ENCODE data around the gene SMIM41.

The SMIM41 gene

GRCh38 chr12:52063082-52063924, 16.2 kb upstream of the SMIM41 start:
- no peak overlapping the region for H3K9ac ChIP-seq
- no peak overlapping the region for H3K4me3 ChIP-seq
- no peaks in the 10 kb centered on the region for H4K20me1 ChIP-seq
- H3K27me3 ChIP-seq, result no peaks in the 10 kb centered on the region
- H3K4me1 ChIP-seq, result peaks cover 11% of the 10 kb centered on the region
- TF ChIP-seq Cebpa-rat (IDR thresholded peaks at IDR 0.05), result no peak
- H3K9me3 ChIP-seq, result no peaks in the 10 kb centered on the region
- peaks cover 22% of the 10 kb centered on the region for H3K36me3 ChIP-seq
- H3K27ac ChIP-seq, result no peak overlapping the region
- H3K4me2 ChIP-seq, result no peak overlapping the region

- no peak overlapping the region for H3K4me2 ChIP-seq
- H4K20me1 ChIP-seq, result no peaks in the 10 kb centered on the region
- no peak for TF ChIP-seq Cebpa-rat (IDR thresholded peaks at IDR 0.05)
These were observed 15.4 kb upstream of the SMIM41 start for GRCh38 chr12:52063981-52064649.

GRCh38 chr12:52066346-52067080, 13.0 kb upstream of the SMIM41 start:
- no peak overlapping the region for H3K27ac ChIP-seq
- TF ChIP-seq Cebpa-rat (IDR thresholded peaks at IDR 0.05), result no peak
- H3K4me3 ChIP-seq, result no peak overlapping the region
- peaks cover 27% of the 10 kb centered on the region for H3K4me1 ChIP-seq
- H3K4me2 ChIP-seq, result peak overlapping the region; percentile 31
- H3K9me3 ChIP-seq, result no peaks in the 10 kb centered on the region
- no peak overlapping the region for H3K9ac ChIP-seq
- H3K36me3 ChIP-seq, result no peaks in the 10 kb centered on the region
- H3K27me3 ChIP-seq, result no peaks in the 10 kb centered on the region
- peaks cover 16% of the 10 kb centered on the region for H4K20me1 ChIP-seq

More at GRCh38 chr12:52063981-52064649, 15.4 kb upstream of the SMIM41 start:
- H3K27ac ChIP-seq, result no peak overlapping the region
- H3K27me3 ChIP-seq, result no peaks in the 10 kb centered on the region
- no peaks in the 10 kb centered on the region for H3K9me3 ChIP-seq
- no peak overlapping the region for H3K9ac ChIP-seq
- H3K36me3 ChIP-seq, result peaks cover 14% of the 10 kb centered on the region
- H3K4me3 ChIP-seq, result no peak overlapping the region
- peaks cover 14% of the 10 kb centered on the region for H3K4me1 ChIP-seq

GRCh38 chr12:52067081-52067374, 12.5 kb upstream of the SMIM41 start:
- peaks cover 21% of the 10 kb centered on the region for H4K20me1 ChIP-seq
- peaks cover 32% of the 10 kb centered on the region for H3K4me1 ChIP-seq
- H3K9ac ChIP-seq, result no peak overlapping the region
- peak overlapping the region; percentile 31 for H3K4me2 ChIP-seq
- TF ChIP-seq Cebpa-rat (IDR thresholded peaks at IDR 0.05), result no peak
- no peaks in the 10 kb centered on the region for H3K9me3 ChIP-seq
- H3K27me3 ChIP-seq, result no peaks in the 10 kb centered on the region
- H3K36me3 ChIP-seq, result peaks cover 4% of the 10 kb centered on the region; the same call in 1 of the 2 replicates
- H3K4me3 ChIP-seq, result no peak overlapping the region
- H3K27ac ChIP-seq, result no peak overlapping the region

- TF ChIP-seq Cebpa-rat (IDR thresholded peaks at IDR 0.05), result no peak
- Histone ChIP-seq H3K4me3 (peak within 1 kb of the TSS; percentile 96), H3K9me3 (no peaks in the 10 kb centered on the region), H3K27ac (peak within 1 kb of the TSS; percentile 100), H3K4me1 (peaks cover 57% of the 10 kb centered on the region), H3K4me2 (peak within 1 kb of the TSS; percentile 97), H3K9ac (peak within 1 kb of the TSS; percentile 99), H3K27me3 (no peaks in the 10 kb centered on the region), H3K36me3 (peaks cover 22% of the 10 kb centered on the region; the same call in 1 of the 2 replicates), H4K20me1 (peaks cover 46% of the 10 kb centered on the region)
These were observed 9.9 kb upstream of the SMIM41 start, which contains the start of gene ATG101 for GRCh38 chr12:52069327-52070184. Gene ATG101 (plus strand): TSS chr12:52069978. CDS start chr12:52073651, 3,673 bp downstream.

- H3K9ac ChIP-seq, result peak overlapping the region; percentile 99
- H3K36me3 ChIP-seq, result peaks cover 30% of the 10 kb centered on the region
- H3K4me2 ChIP-seq, result peak overlapping the region; percentile 97
- H3K4me3 ChIP-seq, result peak overlapping the region; percentile 96
- H4K20me1 ChIP-seq, result peaks cover 54% of the 10 kb centered on the region
- H3K9me3 ChIP-seq, result no peaks in the 10 kb centered on the region
- peak overlapping the region; percentile 100 for H3K27ac ChIP-seq
- no peak for TF ChIP-seq Cebpa-rat (IDR thresholded peaks at IDR 0.05)
- peaks cover 65% of the 10 kb centered on the region for H3K4me1 ChIP-seq
- no peaks in the 10 kb centered on the region for H3K27me3 ChIP-seq
These were observed 9.1 kb upstream of the SMIM41 start for GRCh38 chr12:52070185-52070925.

GRCh38 chr12:52073531-52074381, 5.7 kb upstream of the SMIM41 start:
- Histone ChIP-seq H3K4me3 (peak overlapping the region; percentile 39), H3K4me2 (peak overlapping the region; percentile 97), H3K4me1 (peaks cover 74% of the 10 kb centered on the region), H3K27me3 (no peaks in the 10 kb centered on the region), H3K9me3 (no peaks in the 10 kb centered on the region), H3K36me3 (peaks cover 63% of the 10 kb centered on the region), H3K27ac (peak overlapping the region; percentile 62), H3K9ac (peak overlapping the region; percentile 56), H4K20me1 (peaks cover 85% of the 10 kb centered on the region)
- no peak for TF ChIP-seq Cebpa-rat (IDR thresholded peaks at IDR 0.05)

Data from BLaER1 (cell line).